Kidney (tissue), 14 donors: Measurements from ENCODE around the gene GDNF. TPM values are rescaled to one million over a fixed set of nuclear protein-coding genes. Genes with fewer than 3 reads are reported as not detected.

Experiments
- DNase-seq, 5 donors: peaks; one replicate each; pipeline ENCODE4 v3.0.0-alpha.2; 2013 to 2020
- FAIRE-seq: peaks from 2 replicates; lab custom pipeline; 2012; peaks lifted over from hg19 to GRCh38; lab: Jason Lieb, UNC
- H3K27ac ChIP-seq, 2 donors: one replicate each; pipeline ENCODE4 v1.7.0; 2013; ENCODE audit warnings: low read depth in 2 of 2, low read length in 2 of 2, inconsistent platforms in 1 of 2
- H3K27me3 ChIP-seq: one replicate; pipeline ENCODE4 v1.7.1; 2013; ENCODE audit warnings: low read length, inconsistent platforms; ENCODE audit not compliant: control insufficient read depth, insufficient read depth
- H3K36me3 ChIP-seq, 3 donors: one replicate each; pipeline versions ENCODE4 v1.7.0 to v1.7.1; 2013; ENCODE audit warnings: low read length in 3 of 3, control low read depth in 1 of 3, inconsistent platforms in 1 of 3; ENCODE audit not compliant: insufficient read depth in 3 of 3, control insufficient read depth in 2 of 3
- H3K4me1 ChIP-seq, 3 donors: one replicate each; pipeline versions ENCODE4 v1.7.0 to v1.7.1; 2013; ENCODE audit warnings: low read length in 3 of 3, inconsistent platforms in 1 of 3, low read depth in 1 of 3; ENCODE audit not compliant: control insufficient read depth in 2 of 3, insufficient read depth in 2 of 3
- H3K4me3 ChIP-seq, 3 donors: one replicate each; pipeline versions ENCODE4 v1.7.0 to v1.8.1; 2013; ENCODE audit warnings: low read length in 3 of 3, control low read depth in 1 of 3, inconsistent platforms in 1 of 3
- H3K9ac ChIP-seq, 3 donors: one replicate each; pipeline versions ENCODE4 v1.7.0 to v1.7.1; 2013; ENCODE audit warnings: low read length in 3 of 3, control low read depth in 1 of 3, inconsistent platforms in 1 of 3
- H3K9me3 ChIP-seq, 3 donors: one replicate each; pipeline versions ENCODE4 v1.7.0 to v1.7.1; 2013; ENCODE audit warnings: low read length in 3 of 3, control low read depth in 1 of 3, inconsistent platforms in 1 of 3; ENCODE audit not compliant: control insufficient read depth in 2 of 3, insufficient read depth in 1 of 3
- CTCF ChIP-seq: IDR thresholded peaks from 3 replicates; pipeline ENCODE4 v1.5.1; 2012; ENCODE audit warnings: mild to moderate bottlenecking, moderate library complexity, borderline replicate concordance; ENCODE audit not compliant: insufficient read depth; ENCODE audit errors: extremely low read depth
- intact Hi-C: fragments of 100-400 bp; cut with DNase I; formaldehyde crosslinking; loops from one replicate; pipeline ENCODE4 v1.11.1; 2022
- polyA plus RNA-seq: library from polyadenylated mRNA; stranded (reverse); fragments of 350-450 nt; fragmentation: Illumina TruSeq; extraction: RNeasy Lipid Tissue Mini Kit (QIAGEN cat#74804); gene quantifications from one replicate; pipeline ENCODE4 v1.2.3, GENCODE V29; 2014; ENCODE audit warnings: low read depth, low replicate concordance; ENCODE audit not compliant: insufficient read depth
- total RNA-seq: library from RNA; stranded (reverse); fragmentation: NEBNext Ultra II Directional; extraction: Animal tissue kit (Norgen Biotek cat#: 25700); gene quantifications from one replicate; pipeline ENCODE4 v1.2.1, GENCODE V29; 2021
- donor health status: control.
- donor health status: control.
- donor health status: control.
- donor health status: control.
- donor health status: control.
- donor health status: DM: yes; HTN: yes; CAD: no.
- donor health status: Normal renal cell carcinoma (clear cell type).

Gene GDNF
- total and polyA plus RNA-seq, 2 donors from 2014 or later: 0.34 to 0.88 TPM

DNA sequence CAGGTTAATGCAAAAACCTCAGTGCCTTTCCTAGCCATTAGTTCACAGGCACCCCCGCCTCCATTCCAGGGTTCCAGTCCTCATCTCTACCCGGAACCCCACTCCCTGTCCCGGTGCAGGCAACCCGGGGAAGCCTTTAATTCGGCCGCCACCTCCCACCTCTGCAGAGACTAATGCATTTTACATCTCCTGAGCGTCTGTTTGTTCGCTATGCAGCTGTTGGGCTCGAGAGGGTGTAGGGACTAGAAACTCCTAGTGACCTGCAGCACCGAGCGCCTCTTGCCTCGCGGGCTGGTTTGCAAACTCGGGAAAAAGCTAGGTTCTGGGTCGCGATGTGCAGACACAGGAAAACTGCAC, 3.6 kb downstream of the GDNF start:
- H3K27ac ChIP-seq: no peak overlapping the region
- H3K9me3 ChIP-seq: no peaks in the 10 kb centered on the region
- H3K27me3 ChIP-seq: peaks cover 7% of the 10 kb centered on the region
- intact Hi-C loops: loop anchor here (5.0 kb wide), 1 partner anchor 351 kb away; no protein-coding TSS in a partner anchor
- no peaks in the 10 kb centered on the region for H3K36me3 ChIP-seq
- H3K4me3 ChIP-seq: peak overlapping the region in 2 of 3 donors; percentile 41 to 56
- no peak for FAIRE-seq
- peaks cover 0 to 23% (median 0%) of the 10 kb centered on the region in 3 donors for H3K4me1 ChIP-seq
- DNase-seq: peak in 3 of 5 donors; percentile 35 to 58 (median 57)
- H3K9ac ChIP-seq: no peak overlapping the region
- TF ChIP-seq CTCF: no peak

DNA sequence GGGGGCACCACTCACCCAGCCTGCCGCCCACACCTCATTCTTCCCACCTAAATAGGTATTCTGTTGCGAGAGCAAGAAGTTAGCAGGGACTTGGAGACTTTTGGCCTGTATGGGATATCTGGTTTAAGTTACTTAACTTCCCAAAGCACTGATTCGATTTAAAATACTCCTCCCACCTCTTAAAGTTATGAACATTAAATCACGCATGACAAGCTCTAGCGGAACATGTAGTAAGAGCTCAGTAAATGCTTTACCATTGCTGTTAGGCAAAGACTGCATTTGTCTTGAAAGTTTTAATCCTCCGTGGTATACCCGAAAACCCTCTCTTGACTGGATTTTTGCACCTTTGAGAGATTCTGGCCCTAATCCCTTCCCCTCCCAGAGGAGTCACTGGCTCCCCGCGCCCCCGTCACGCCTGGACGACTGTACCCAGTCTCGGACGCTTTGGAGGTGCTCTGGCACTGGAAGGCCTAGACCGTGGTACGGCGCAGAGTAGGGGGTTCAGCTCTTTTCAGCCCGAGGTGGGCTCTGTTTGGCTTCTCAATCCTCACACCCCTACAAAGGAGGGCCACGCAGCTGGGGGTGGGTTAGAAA, 4.4 kb downstream of the GDNF start:
- intact Hi-C loops: loop anchor here (5.0 kb wide), 1 partner anchor 352 kb away; no protein-coding TSS in a partner anchor
- H3K36me3 ChIP-seq: no peaks in the 10 kb centered on the region
- H3K27me3 ChIP-seq: peaks cover 4% of the 10 kb centered on the region
- H3K4me3 ChIP-seq: peak overlapping the region in 1 of 3 donors; percentile 30
- no peak for FAIRE-seq
- no peaks in the 10 kb centered on the region for H3K9me3 ChIP-seq
- DNase-seq: peak in 3 of 5 donors; percentile 49 to 70 (median 56)
- H3K4me1 ChIP-seq: peaks cover 0 to 19% (median 0%) of the 10 kb centered on the region in 3 donors
- H3K27ac ChIP-seq: no peak overlapping the region
- TF ChIP-seq CTCF: no peak
- no peak overlapping the region for H3K9ac ChIP-seq

- Histone ChIP-seq H3K4me3 (peak overlapping the region in 1 of 3 donors; percentile 31), H3K9me3 (no peaks in the 10 kb centered on the region), H3K27me3 (peaks cover 4% of the 10 kb centered on the region), H3K27ac (no peak overlapping the region), H3K4me1 (peaks cover 0 to 18% (median 0%) of the 10 kb centered on the region in 3 donors), H3K9ac (no peak overlapping the region), H3K36me3 (no peaks in the 10 kb centered on the region)
- peak in 4 of 5 donors; percentile 45 to 77 (median 54) for DNase-seq
- FAIRE-seq: no peak
- intact Hi-C loops: loop anchor here (5.0 kb wide), 2 partner anchors 353 to 363 kb away; no protein-coding TSS in a partner anchor
- TF ChIP-seq CTCF: no peak
Observed at GRCh38 chr5:37834542-37835379, 5.1 kb downstream of the GDNF start.
